ENCODE data around the gene SESN2.

DNA sequence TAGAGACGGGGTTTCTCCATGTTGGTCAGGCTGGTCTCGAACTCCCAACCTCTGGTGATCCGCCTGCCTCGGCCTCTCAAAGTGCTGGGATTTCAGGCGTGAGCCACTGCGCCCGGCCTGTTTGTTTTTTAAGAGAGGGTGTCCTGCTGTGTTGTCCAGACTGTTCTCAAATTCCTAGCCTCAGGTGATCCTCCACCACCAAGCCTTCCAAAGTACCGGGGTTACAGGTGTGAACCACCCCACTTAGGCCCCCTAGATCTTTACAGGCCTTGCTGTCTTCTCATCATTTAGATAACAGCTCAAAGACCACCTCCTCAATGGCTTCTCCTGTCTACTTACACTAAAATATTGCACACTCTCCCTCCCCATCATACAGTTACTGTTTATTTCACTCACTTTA, 6.3 kb downstream of the SESN2 start:
- TF ChIP-seq, protein P1, sequence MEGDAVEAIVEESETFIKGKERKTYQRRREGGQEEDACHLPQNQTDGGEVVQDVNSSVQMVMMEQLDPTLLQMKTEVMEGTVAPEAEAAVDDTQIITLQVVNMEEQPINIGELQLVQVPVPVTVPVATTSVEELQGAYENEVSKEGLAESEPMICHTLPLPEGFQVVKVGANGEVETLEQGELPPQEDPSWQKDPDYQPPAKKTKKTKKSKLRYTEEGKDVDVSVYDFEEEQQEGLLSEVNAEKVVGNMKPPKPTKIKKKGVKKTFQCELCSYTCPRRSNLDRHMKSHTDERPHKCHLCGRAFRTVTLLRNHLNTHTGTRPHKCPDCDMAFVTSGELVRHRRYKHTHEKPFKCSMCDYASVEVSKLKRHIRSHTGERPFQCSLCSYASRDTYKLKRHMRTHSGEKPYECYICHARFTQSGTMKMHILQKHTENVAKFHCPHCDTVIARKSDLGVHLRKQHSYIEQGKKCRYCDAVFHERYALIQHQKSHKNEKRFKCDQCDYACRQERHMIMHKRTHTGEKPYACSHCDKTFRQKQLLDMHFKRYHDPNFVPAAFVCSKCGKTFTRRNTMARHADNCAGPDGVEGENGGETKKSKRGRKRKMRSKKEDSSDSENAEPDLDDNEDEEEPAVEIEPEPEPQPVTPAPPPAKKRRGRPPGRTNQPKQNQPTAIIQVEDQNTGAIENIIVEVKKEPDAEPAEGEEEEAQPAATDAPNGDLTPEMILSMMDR (IDR thresholded peaks at IDR 0.05): no peak
- no peak for TF ChIP-seq POLR2A (IDR thresholded peaks at IDR 0.05)

Measured in sigmoid colon (tissue), 3 donors.